HCT116 (cell line): ENCODE results near the gene DTWD2. TPM values are rescaled to one million over a fixed set of nuclear protein-coding genes. Genes with fewer than 3 reads are reported as not detected.
"Not testable (repeated sequence)": the region's sequence is repeated elsewhere in the genome, so short reads cannot be mapped to it uniquely, and the experiment has no call there.

Experiments
- ATAC-seq: fragments of 200-7000 bp; cut with Tn5 transposase; 2 replicates; pipeline ENCODE4 v1.9.1; 2020; ENCODE audit warnings: mild to moderate bottlenecking, moderate library complexity
- BruUV-seq: library from RNA; stranded (reverse); fragments of 400-500 nt; replicated peaks from 2 replicates; lab custom pipeline; 2021; lab: Mats Ljungman, UMichigan
- CTCF ChIA-PET: fragments of 300-600 bp; sonication (Branson Sonifier 250); formaldehyde crosslinking; loops from one replicate; lab custom pipeline; 2021; ENCODE audit warnings: antibody characterized with exemption; lab: Charles Lee
- POLR2A ChIA-PET: fragments of 300-600, 350-600 bp; sonication (Branson Sonifier 250); formaldehyde crosslinking; loops from one replicate; lab custom pipeline; 2021; ENCODE audit warnings: antibody characterized with exemption; lab: Charles Lee
- RAD21 ChIA-PET, 2 experiments: fragments of 300-600 bp; sonication (Branson Sonifier 250); formaldehyde crosslinking; loops; one replicate each; lab custom pipeline; 2023; ENCODE audit warnings: low total read pairs in 2 of 2; ENCODE audit not compliant: uncharacterized antibody in 2 of 2, unreplicated experiment in 2 of 2, low non-redundant PET in 1 of 2; lab: Charles Lee
- DNase-seq: peaks from one replicate; pipeline ENCODE4 v3.0.0-alpha.2; 2010; ENCODE audit warnings: low read depth, low spot score
- H2AFZ ChIP-seq: fragments of 200-600 bp; shearing (Covaris generic), sonication (generic); 2 replicates; pipeline ENCODE4 v1.6.1; 2017; ENCODE audit warnings: low read depth, mixed run types, mixed read lengths, antibody characterized with exemption, low read length; ENCODE audit not compliant: poor library complexity, severe bottlenecking
- H3K27ac ChIP-seq: 2 replicates; pipeline ENCODE4 v1.5.1; 2012; ENCODE audit warnings: low read depth, low read length
- H3K27me3 ChIP-seq: fragments of 200-600 bp; sonication (generic); 2 replicates; pipeline ENCODE4 v1.6.1; 2016; ENCODE audit warnings: mixed run types, low read length, mixed read lengths; ENCODE audit not compliant: insufficient read depth
- H3K36me3 ChIP-seq, 2 experiments: fragments of 200-500 bp in 1 of 2; fragments of 200-600 bp in 1 of 2; sonication (Bioruptor generic) in 1 of 2; sonication (generic) in 1 of 2; 2 replicates each; pipeline versions ENCODE4 v1.5.1 to v1.6.1; 2014 to 2016; ENCODE audit warnings: low read length in 2 of 2, inconsistent platforms in 1 of 2, mixed read lengths in 1 of 2, mixed run types in 1 of 2; ENCODE audit not compliant: insufficient read depth in 2 of 2, control insufficient read depth in 1 of 2
- H3K4me1 ChIP-seq, 2 experiments: fragments of 200-600 bp in 1 of 2; sonication (generic) in 1 of 2; 2 replicates each; pipeline versions ENCODE4 v1.5.1 to v1.6.1; 2012 to 2017; ENCODE audit warnings: low read length in 2 of 2, inconsistent platforms in 1 of 2, mild to moderate bottlenecking in 1 of 2, mixed read lengths in 1 of 2, mixed run types in 1 of 2, moderate library complexity in 1 of 2; ENCODE audit not compliant: insufficient read depth in 2 of 2, control insufficient read depth in 1 of 2
- H3K4me2 ChIP-seq: fragments of 200-600 bp; sonication (generic); 2 replicates; pipeline ENCODE4 v1.6.1; 2017; ENCODE audit warnings: mixed run types, low read length, mixed read lengths
- H3K4me3 ChIP-seq, 2 experiments: fragments of 200-600 bp in 1 of 2; sonication (generic) in 1 of 2; replicated peaks in 1 of 2; 2 replicates each; pipeline ENCODE4 v1.5.1; 2011 to 2016; ENCODE audit warnings: low read length in 2 of 2, control low read depth in 1 of 2, low read depth in 1 of 2, mild to moderate bottlenecking in 1 of 2, mixed read lengths in 1 of 2, mixed run types in 1 of 2
- H3K79me2 ChIP-seq: fragments of 200-600 bp; sonication (generic); 2 replicates; pipeline ENCODE4 v1.6.1; 2017; ENCODE audit warnings: mild to moderate bottlenecking, mixed run types, low read length, moderate library complexity, mixed read lengths; ENCODE audit not compliant: insufficient read depth
- H3K9ac ChIP-seq: fragments of 200-600 bp; sonication (generic); 2 replicates; pipeline ENCODE4 v1.6.1; 2016; ENCODE audit warnings: low read length, mixed read lengths
- H3K9me2 ChIP-seq: fragments of 200-600 bp; sonication (generic), shearing (Covaris generic); 2 replicates; pipeline ENCODE4 v1.6.1; 2017; ENCODE audit warnings: mixed run types, mild to moderate bottlenecking, moderate library complexity; ENCODE audit not compliant: insufficient read depth
- H3K9me3 ChIP-seq, 2 experiments: fragments of 200-500 bp in 1 of 2; fragments of 200-600 bp in 1 of 2; sonication (Bioruptor generic) in 1 of 2; sonication (generic) in 1 of 2; 2 replicates each; pipeline ENCODE4 v1.6.1; 2014 to 2017; ENCODE audit warnings: low read length in 2 of 2, mixed read lengths in 2 of 2, inconsistent platforms in 1 of 2, low read depth in 1 of 2, mild to moderate bottlenecking in 1 of 2, mixed run types in 1 of 2, moderate library complexity in 1 of 2; ENCODE audit not compliant: control insufficient read depth in 1 of 2, insufficient read depth in 1 of 2
- H4K20me1 ChIP-seq: fragments of 200-600 bp; sonication (generic), shearing (Covaris generic); 2 replicates; pipeline ENCODE4 v1.6.1; 2017; ENCODE audit warnings: mixed run types, mild to moderate bottlenecking, moderate library complexity; ENCODE audit not compliant: insufficient read depth
- CTCF ChIP-seq, 3 experiments: fragments of 200-600 bp in 1 of 3; sonication (generic) in 1 of 3; IDR thresholded peaks in 2 of 3; conservative IDR thresholded peaks in 1 of 3; 2 replicates each; pipeline ENCODE4 v1.5.1; 2012 to 2017; ENCODE audit warnings: low read depth in 2 of 3, low read length in 2 of 3, antibody characterized with exemption in 1 of 3, borderline replicate concordance in 1 of 3, control low read depth in 1 of 3, mild to moderate bottlenecking in 1 of 3, mixed read lengths in 1 of 3, mixed run types in 1 of 3, moderate library complexity in 1 of 3; ENCODE audit not compliant: insufficient read depth in 1 of 3
- EZH2phosphoT487 ChIP-seq: fragments of 200-600 bp; IDR thresholded peaks from 2 replicates; pipeline ENCODE4 v1.6.1; 2018; ENCODE audit warnings: antibody characterized with exemption, borderline replicate concordance
- FOSL1 ChIP-seq: IDR thresholded peaks from 2 replicates; pipeline ENCODE4 v1.6.1; 2012; ENCODE audit warnings: low read depth
- POLR2AphosphoS5 ChIP-seq: IDR thresholded peaks from 2 replicates; pipeline ENCODE4 v1.6.1; 2011; ENCODE audit warnings: mild to moderate bottlenecking, low read depth, low read length, moderate library complexity
- RAD21 ChIP-seq: IDR thresholded peaks from 2 replicates; pipeline ENCODE4 v1.6.1; 2012; ENCODE audit warnings: low read depth, mild to moderate bottlenecking
- SP1 ChIP-seq: IDR thresholded peaks from 2 replicates; pipeline ENCODE4 v1.6.1; 2012; ENCODE audit warnings: low read depth
- TCF7L2 ChIP-seq: IDR thresholded peaks from 2 replicates; pipeline ENCODE4 v1.7.0; 2011; ENCODE audit warnings: borderline replicate concordance, inconsistent platforms; ENCODE audit not compliant: insufficient read depth, insufficient read length; ENCODE audit errors: extremely low read depth
- ZFX ChIP-seq: fragments of 450-650 bp; IDR thresholded peaks from 2 replicates; pipeline ENCODE4 v1.6.1; 2017
- intact Hi-C: fragments of 100-400 bp; cut with micrococcal nuclease; formaldehyde crosslinking; loops from 2 replicates; pipeline ENCODE4 v1.10.0; 2022
- total RNA-seq: library from RNA; stranded (reverse); gene quantifications from one replicate; pipeline ENCODE4 v1.2.1, GENCODE V29; 2021; ENCODE audit not compliant: unreplicated experiment

Gene DTWD2
- total RNA-seq, 1 experiment from 2014 or later, result 5.2 TPM

DNA sequence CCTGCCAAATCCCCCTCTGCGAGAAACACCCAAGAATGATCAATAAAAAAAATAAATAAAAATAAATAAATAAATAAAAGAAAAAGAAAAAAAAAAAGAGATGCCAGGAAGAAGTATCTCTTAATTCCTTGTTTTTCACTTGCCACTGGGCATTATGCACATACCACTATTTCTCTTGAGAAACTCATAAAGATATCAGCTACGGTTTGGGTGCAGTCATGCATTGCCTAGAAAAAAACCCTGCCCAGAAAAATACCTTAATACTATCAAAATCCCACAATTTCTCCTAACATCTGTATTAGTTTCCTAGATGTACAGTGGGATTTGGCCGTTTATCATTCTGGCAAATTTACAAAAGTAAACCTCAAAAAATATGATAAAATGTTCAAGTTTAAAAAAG lies 22.5 kb downstream of the DTWD2 start (continued):
- no peak for TF ChIP-seq CTCF (IDR thresholded peaks at IDR 0.05 in 2 of 3, conservative IDR thresholded peaks at IDR 0.05 in 1 of 3; ENCODE audit: borderline replicate concordance in 1 of 3, insufficient read depth in 1 of 3, low read depth in 2 of 3, low read length in 2 of 3)
- no peak for TF ChIP-seq POLR2AphosphoS5
- no peak for TF ChIP-seq ZFX
- TF ChIP-seq FOSL1, result no peak
- no peak for TF ChIP-seq SP1
- TF ChIP-seq EZH2phosphoT487, result no peak
- TF ChIP-seq TCF7L2, result no peak
- TF ChIP-seq RAD21, result no peak

- H3K4me2 ChIP-seq, H3K9me3 ChIP-seq, H3K9ac ChIP-seq, RAD21 ChIA-PET, POLR2A ChIA-PET, intact Hi-C loops, CTCF ChIA-PET, ATAC-seq, H3K79me2 ChIP-seq, H3K27me3 ChIP-seq, H3K4me3 ChIP-seq, H4K20me1 ChIP-seq, H3K27ac ChIP-seq, BruUV-seq, H3K4me1 ChIP-seq, H2AFZ ChIP-seq, H3K9me2 ChIP-seq, DNase-seq, H3K36me3 ChIP-seq: not testable (repeated sequence)
These were observed 23.4 kb downstream of the DTWD2 start for GRCh38 chr5:118964970-118965369.

DNA sequence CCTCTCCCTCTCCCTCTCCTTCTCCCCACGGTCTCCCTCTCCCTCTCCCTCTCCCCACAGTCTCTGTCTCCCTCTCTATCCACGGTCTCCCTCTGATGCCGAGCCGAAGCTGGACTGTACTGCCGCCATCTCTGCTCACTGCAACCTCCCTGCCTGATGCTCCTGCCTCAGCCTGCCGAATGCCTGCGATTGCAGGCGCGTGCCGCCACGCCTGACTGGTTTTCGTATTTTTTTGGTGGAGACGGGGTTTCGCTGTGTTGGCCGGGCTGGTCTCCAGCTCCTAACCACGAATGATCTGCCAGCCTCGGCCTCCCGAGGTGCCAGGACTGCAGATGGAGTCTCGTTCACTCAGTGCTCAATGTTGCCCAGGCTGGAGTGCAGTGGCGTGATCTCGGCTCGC lies 24.0 kb downstream of the DTWD2 start:
- ATAC-seq, POLR2A ChIA-PET, DNase-seq, H3K27ac ChIP-seq, H3K9ac ChIP-seq, H3K9me3 ChIP-seq, H3K27me3 ChIP-seq, RAD21 ChIA-PET, H3K4me1 ChIP-seq, CTCF ChIA-PET, H3K79me2 ChIP-seq, H3K4me3 ChIP-seq, intact Hi-C loops, H3K36me3 ChIP-seq, BruUV-seq, H3K9me2 ChIP-seq, H4K20me1 ChIP-seq, H3K4me2 ChIP-seq, H2AFZ ChIP-seq: not testable (repeated sequence)
